GM18498 (cell line): ENCODE data around the gene GCKR.
A peak's percentile ranks its signal among the peaks of the same experiment; 100 is the strongest.

Experiments
- ATAC-seq: cut with Tn5 transposase; IDR thresholded peaks from one replicate; pipeline ENCODE4 v1.9.1; 2021; ENCODE audit warnings: mild to moderate bottlenecking, moderate library complexity; ENCODE audit not compliant: unreplicated experiment

The GCKR gene

GRCh38 chr2:27496357-27497287, at the start of gene GCKR:
Gene GCKR (plus strand): TSS chr2:27496839. CDS start chr2:27496905, 66 bp downstream.
- ATAC-seq: no peak

- ATAC-seq: no peak
Observed at GRCh38 chr2:27448381-27448780, 48.3 kb upstream of the GCKR start.

GRCh38 chr2:27451095-27451494, 45.5 kb upstream of the GCKR start:
- no peak for ATAC-seq

- ATAC-seq: no peak
Observed at GRCh38 chr2:27453968-27454367, 42.7 kb upstream of the GCKR start.

GRCh38 chr2:27461118-27461517, 35.5 kb upstream of the GCKR start:
- no peak for ATAC-seq

GRCh38 chr2:27464443-27464842, 32.2 kb upstream of the GCKR start:
- no peak for ATAC-seq

GRCh38 chr2:27471961-27472360, 24.7 kb upstream of the GCKR start:
- no peak for ATAC-seq

GRCh38 chr2:27485496-27485895, 11.1 kb upstream of the GCKR start:
- ATAC-seq: no peak

GRCh38 chr2:27489118-27489497, 7.5 kb upstream of the GCKR start:
- ATAC-seq: peak; percentile 4

- peak; percentile 96 for ATAC-seq
Observed at GRCh38 chr2:27489498-27490397, 6.9 kb upstream of the GCKR start, which contains the start of gene IFT172. Gene IFT172 (minus strand): TSS chr2:27489743. CDS start chr2:27489653, 90 bp downstream.

GRCh38 chr2:27492557-27492956, 4.1 kb upstream of the GCKR start:
- no peak for ATAC-seq

- ATAC-seq: no peak
Observed at GRCh38 chr2:27493948-27494283, 2.7 kb upstream of the GCKR start.

- ATAC-seq: no peak
Observed at GRCh38 chr2:27494284-27494943, 2.2 kb upstream of the GCKR start.

GRCh38 chr2:27494944-27495554, 1.6 kb upstream of the GCKR start, which contains the start of gene FNDC4:
Gene FNDC4 (minus strand): TSS chr2:27495200. CDS start chr2:27494679, 521 bp downstream.
- no peak for ATAC-seq

GRCh38 chr2:27495840-27496356, 741 bp upstream of the GCKR start:
- no peak for ATAC-seq

GRCh38 chr2:27497288-27497627, 619 bp downstream of the GCKR start:
- ATAC-seq: no peak

GRCh38 chr2:27498975-27499374, 2.3 kb downstream of the GCKR start:
- no peak for ATAC-seq

- ATAC-seq: no peak
Observed at GRCh38 chr2:27501042-27501441, 4.4 kb downstream of the GCKR start.

- no peak for ATAC-seq
Observed at GRCh38 chr2:27502142-27502541, 5.5 kb downstream of the GCKR start.

- ATAC-seq: no peak
Observed at GRCh38 chr2:27506587-27506986, 9.9 kb downstream of the GCKR start.
